ENCODE measurements around the gene TBC1D8. TPM values are rescaled to one million over a fixed set of nuclear protein-coding genes. Genes with fewer than 3 reads are reported as not detected.

Gene TBC1D8
- total and polyA plus RNA-seq, 12 donors, result 7.6 to 17.2 (median 10.8) TPM

GRCh38 chr2:100967716-100968115 is 183.5 kb downstream of the TBC1D8 start:
- intact Hi-C loops (cut with DNase I), result no loop called here
- H3K27me3 ChIP-seq, result no peaks in the 10 kb centered on the region
- H3K36me3 ChIP-seq (replicated peaks in 1 of 2), result no peaks in the 10 kb centered on the region
- H3K4me3 ChIP-seq, result no peak overlapping the region
- no peak for DNase-seq
- WGBS, 4 donors, result 91 to 96% (median 93%) methylated on average over 7 to 8 of the region's 8 CpGs
- H3K4me1 ChIP-seq (replicated peaks in 1 of 2), result no peaks in the 10 kb centered on the region
- no peak for TF ChIP-seq CTCF (IDR thresholded peaks at IDR 0.05)
- TF ChIP-seq POLR2A (IDR thresholded peaks at IDR 0.05), result no peak
- no peaks in the 10 kb centered on the region for H3K9me3 ChIP-seq (replicated peaks in 1 of 3)
- no peak overlapping the region for H3K27ac ChIP-seq

- H3K27ac ChIP-seq, result no peak overlapping the region
Measured at GRCh38 chr2:100965596-100965995, 185.6 kb downstream of the TBC1D8 start.

GRCh38 chr2:100964681-100965169 is 186.5 kb downstream of the TBC1D8 start:
- TF ChIP-seq POLR2A (IDR thresholded peaks at IDR 0.05) (no peak), CTCF (IDR thresholded peaks at IDR 0.05) (no peak)
- peak overlapping the region in 1 of 5 donors; percentile 37 for H3K27ac ChIP-seq
- no peak overlapping the region for H3K4me3 ChIP-seq
- H3K27me3 ChIP-seq, result no peaks in the 10 kb centered on the region
- intact Hi-C loops (cut with DNase I), result no loop called here
- no peaks in the 10 kb centered on the region for H3K4me1 ChIP-seq (replicated peaks in 1 of 2)
- no peaks in the 10 kb centered on the region for H3K9me3 ChIP-seq (replicated peaks in 1 of 3)
- DNase-seq, result no peak
- WGBS, 4 donors, result 76 to 90% (median 79%) methylated on average over 11 of the region's 11 CpGs
- H3K36me3 ChIP-seq (replicated peaks in 1 of 2), result no peaks in the 10 kb centered on the region

More at GRCh38 chr2:100965596-100965995, 185.6 kb downstream of the TBC1D8 start:
- intact Hi-C loops (cut with DNase I), result no loop called here
- no peaks in the 10 kb centered on the region for H3K4me1 ChIP-seq (replicated peaks in 1 of 2)
- no peak for TF ChIP-seq POLR2A (IDR thresholded peaks at IDR 0.05)
- no peak for TF ChIP-seq CTCF (IDR thresholded peaks at IDR 0.05)
- H3K36me3 ChIP-seq (replicated peaks in 1 of 2), result no peaks in the 10 kb centered on the region
- H3K4me3 ChIP-seq, result no peak overlapping the region
- DNase-seq, result no peak
- no peaks in the 10 kb centered on the region for H3K27me3 ChIP-seq
- WGBS, 4 donors, result 93 to 100% (median 96%) methylated on average over 5 of the region's 5 CpGs
- no peaks in the 10 kb centered on the region for H3K9me3 ChIP-seq (replicated peaks in 1 of 3)

GRCh38 chr2:100964222-100964621 is 187.0 kb downstream of the TBC1D8 start:
- peak overlapping the region in 1 of 5 donors; percentile 37 for H3K27ac ChIP-seq
- H3K9me3 ChIP-seq (replicated peaks in 1 of 3), result no peaks in the 10 kb centered on the region
- H3K36me3 ChIP-seq (replicated peaks in 1 of 2), result no peaks in the 10 kb centered on the region
- intact Hi-C loops (cut with DNase I), result no loop called here
- no peak for TF ChIP-seq POLR2A (IDR thresholded peaks at IDR 0.05)
- no peak for TF ChIP-seq CTCF (IDR thresholded peaks at IDR 0.05)
- DNase-seq, result no peak
- H3K4me3 ChIP-seq, result no peak overlapping the region
- no peaks in the 10 kb centered on the region for H3K4me1 ChIP-seq (replicated peaks in 1 of 2)
- 80 to 84% (median 83%) methylated on average over 12 of the region's 12 CpGs for WGBS, 4 donors
- no peaks in the 10 kb centered on the region for H3K27me3 ChIP-seq
